ENCODE data around the gene RPS19BP1. TPM values are rescaled to one million over a fixed set of nuclear protein-coding genes. Genes with fewer than 3 reads are reported as not detected.

The RPS19BP1 gene
- total RNA-seq, 1 experiment from 2014 or later: 80.4 TPM

DNA sequence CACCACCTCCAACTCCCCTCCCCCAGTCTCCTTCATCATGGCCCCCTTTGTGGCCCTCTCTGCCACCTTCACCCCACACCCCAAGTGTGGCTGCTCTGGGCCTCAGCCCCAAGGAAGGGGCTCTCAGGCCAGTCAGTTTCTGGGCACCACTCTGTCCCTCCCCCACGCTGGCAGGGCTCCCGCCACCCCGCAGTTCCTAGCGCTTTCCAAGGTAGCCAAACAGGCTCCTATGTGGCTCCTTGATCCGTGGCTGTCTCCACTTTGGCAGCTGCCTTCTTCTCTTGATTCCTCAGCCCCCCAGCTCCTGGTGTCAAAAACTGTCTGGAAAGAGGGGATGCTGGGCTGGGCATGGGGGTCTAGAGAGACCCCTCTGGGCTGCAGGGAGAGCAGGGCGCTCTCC lies 27.6 kb upstream of the RPS19BP1 start:
- RAD21 ChIA-PET (ENCODE audit: low non-redundant PET in 1 of 2, low total read pairs in 2 of 2, uncharacterized antibody in 2 of 2, unreplicated experiment in 2 of 2): interaction anchor here in 1 of 2 experiments (0.6 kb wide), 2 partner anchors 78 to 465 kb away, joined by 3 read pairs; no protein-coding TSS in a partner anchor
- no peak overlapping the region for H3K4me3 ChIP-seq (replicated peaks in 1 of 2; ENCODE audit: low read depth in 1 of 2, low read length in 2 of 2)
- peaks cover 10% of the 10 kb centered on the region; the same call in 1 of the 2 replicates for H3K27me3 ChIP-seq (ENCODE audit: insufficient read depth, low read length)
- H3K4me1 ChIP-seq (ENCODE audit: control insufficient read depth in 1 of 2, insufficient read depth in 2 of 2, low read length in 2 of 2): peaks cover 0 to 8% of the 10 kb centered on the region in 2 experiments; a peak in 2 of 4 replicates
- H3K9me3 ChIP-seq (ENCODE audit: control insufficient read depth in 1 of 2, insufficient read depth in 1 of 2, low read depth in 1 of 2, low read length in 2 of 2): peaks cover 0 to 3% of the 10 kb centered on the region in 2 experiments; a peak in 1 of 4 replicates
- intact Hi-C loops (cut with micrococcal nuclease): no loop called here
- H3K9ac ChIP-seq (ENCODE audit: low read length): no peak overlapping the region
- no peak overlapping the region for H2AFZ ChIP-seq (ENCODE audit: low read depth, low read length, poor library complexity, severe bottlenecking)
- DNase-seq (ENCODE audit: low read depth, low spot score): no peak
- H4K20me1 ChIP-seq (ENCODE audit: insufficient read depth): no peaks in the 10 kb centered on the region
- CTCF ChIA-PET: interaction anchor here (1.0 to 1.4 kb wide), 6 partner anchors 13 to 479 kb away, joined by 3 to 11 read pairs (median 3); no protein-coding TSS in a partner anchor
- no peak for ATAC-seq
- no peaks in the 10 kb centered on the region for H3K36me3 ChIP-seq (ENCODE audit: control insufficient read depth in 1 of 2, insufficient read depth in 2 of 2, low read length in 2 of 2)
- no peak overlapping the region for H3K27ac ChIP-seq (ENCODE audit: low read depth, low read length)
- POLR2A ChIA-PET: no interaction called here
- no TSS peak for BruUV-seq (replicated peaks)
- H3K79me2 ChIP-seq (ENCODE audit: insufficient read depth, low read length): no peaks in the 10 kb centered on the region
- H3K4me2 ChIP-seq (ENCODE audit: low read length): no peak overlapping the region
- no peaks in the 10 kb centered on the region for H3K9me2 ChIP-seq (ENCODE audit: insufficient read depth)
- TF ChIP-seq FOSL1 (IDR thresholded peaks at IDR 0.05; ENCODE audit: low read depth) (no peak), POLR2AphosphoS5 (IDR thresholded peaks at IDR 0.05; ENCODE audit: low read depth, low read length) (no peak), EGR1 (IDR thresholded peaks at IDR 0.05; ENCODE audit: low read depth) (no peak), SP1 (IDR thresholded peaks at IDR 0.05; ENCODE audit: low read depth) (no peak), SIN3A (IDR thresholded peaks at IDR 0.05; ENCODE audit: low read depth) (no peak), RAD21 (IDR thresholded peaks at IDR 0.05; ENCODE audit: low read depth) (no peak), ELF1 (IDR thresholded peaks at IDR 0.05; ENCODE audit: borderline replicate concordance, low read depth) (no peak), TCF7L2 (IDR thresholded peaks at IDR 0.05; ENCODE audit: borderline replicate concordance, extremely low read depth, insufficient read depth, insufficient read length) (no peak)
- TF ChIP-seq, protein P1, sequence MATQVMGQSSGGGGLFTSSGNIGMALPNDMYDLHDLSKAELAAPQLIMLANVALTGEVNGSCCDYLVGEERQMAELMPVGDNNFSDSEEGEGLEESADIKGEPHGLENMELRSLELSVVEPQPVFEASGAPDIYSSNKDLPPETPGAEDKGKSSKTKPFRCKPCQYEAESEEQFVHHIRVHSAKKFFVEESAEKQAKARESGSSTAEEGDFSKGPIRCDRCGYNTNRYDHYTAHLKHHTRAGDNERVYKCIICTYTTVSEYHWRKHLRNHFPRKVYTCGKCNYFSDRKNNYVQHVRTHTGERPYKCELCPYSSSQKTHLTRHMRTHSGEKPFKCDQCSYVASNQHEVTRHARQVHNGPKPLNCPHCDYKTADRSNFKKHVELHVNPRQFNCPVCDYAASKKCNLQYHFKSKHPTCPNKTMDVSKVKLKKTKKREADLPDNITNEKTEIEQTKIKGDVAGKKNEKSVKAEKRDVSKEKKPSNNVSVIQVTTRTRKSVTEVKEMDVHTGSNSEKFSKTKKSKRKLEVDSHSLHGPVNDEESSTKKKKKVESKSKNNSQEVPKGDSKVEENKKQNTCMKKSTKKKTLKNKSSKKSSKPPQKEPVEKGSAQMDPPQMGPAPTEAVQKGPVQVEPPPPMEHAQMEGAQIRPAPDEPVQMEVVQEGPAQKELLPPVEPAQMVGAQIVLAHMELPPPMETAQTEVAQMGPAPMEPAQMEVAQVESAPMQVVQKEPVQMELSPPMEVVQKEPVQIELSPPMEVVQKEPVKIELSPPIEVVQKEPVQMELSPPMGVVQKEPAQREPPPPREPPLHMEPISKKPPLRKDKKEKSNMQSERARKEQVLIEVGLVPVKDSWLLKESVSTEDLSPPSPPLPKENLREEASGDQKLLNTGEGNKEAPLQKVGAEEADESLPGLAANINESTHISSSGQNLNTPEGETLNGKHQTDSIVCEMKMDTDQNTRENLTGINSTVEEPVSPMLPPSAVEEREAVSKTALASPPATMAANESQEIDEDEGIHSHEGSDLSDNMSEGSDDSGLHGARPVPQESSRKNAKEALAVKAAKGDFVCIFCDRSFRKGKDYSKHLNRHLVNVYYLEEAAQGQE (IDR thresholded peaks at IDR 0.05; ENCODE audit: low read depth): no peak
